ENCODE results near the gene RAPGEF1.

DNA sequence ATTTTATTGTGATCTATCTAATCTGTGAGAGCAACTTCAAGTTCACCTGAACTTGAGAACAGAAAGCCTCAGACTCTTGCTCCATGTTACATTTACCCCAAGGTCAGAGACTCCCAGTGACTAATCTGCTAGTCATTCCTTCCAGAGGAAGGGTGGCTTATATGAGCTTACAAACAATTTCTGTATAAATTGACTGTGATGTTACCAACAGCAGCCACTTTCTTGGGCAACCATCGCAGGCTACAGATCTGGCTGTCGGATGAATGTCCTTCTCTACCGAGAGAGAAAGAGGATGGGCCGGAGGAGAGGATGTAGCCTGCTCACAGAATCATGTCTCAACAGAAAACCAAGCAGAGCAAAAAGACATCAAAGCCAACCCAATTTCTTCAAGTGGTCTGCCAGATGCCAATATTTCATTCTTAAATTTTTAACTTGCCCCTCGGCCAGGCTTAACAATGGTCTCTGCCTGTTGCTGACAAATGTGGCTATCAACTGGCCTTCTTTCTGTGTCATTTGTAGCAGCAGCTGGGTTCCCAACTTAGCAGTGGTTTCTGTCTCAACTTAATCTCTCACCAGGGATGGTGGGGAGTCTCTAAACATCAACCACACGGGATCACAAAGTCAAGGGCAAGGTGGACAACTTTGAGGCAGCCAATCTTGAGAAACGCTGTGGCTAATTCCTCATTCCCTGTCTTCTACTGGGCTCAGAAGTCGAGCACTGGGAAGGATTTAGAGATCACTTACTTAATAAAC lies 81.3 kb downstream of the RAPGEF1 start:
- no peak for TF ChIP-seq ZBTB21 (tag by site-specific recombination; IDR thresholded peaks at IDR 0.05)
- TF ChIP-seq ZNF792 (tag by site-specific recombination; IDR thresholded peaks at IDR 0.05): no peak
- TF ChIP-seq, protein P1, sequence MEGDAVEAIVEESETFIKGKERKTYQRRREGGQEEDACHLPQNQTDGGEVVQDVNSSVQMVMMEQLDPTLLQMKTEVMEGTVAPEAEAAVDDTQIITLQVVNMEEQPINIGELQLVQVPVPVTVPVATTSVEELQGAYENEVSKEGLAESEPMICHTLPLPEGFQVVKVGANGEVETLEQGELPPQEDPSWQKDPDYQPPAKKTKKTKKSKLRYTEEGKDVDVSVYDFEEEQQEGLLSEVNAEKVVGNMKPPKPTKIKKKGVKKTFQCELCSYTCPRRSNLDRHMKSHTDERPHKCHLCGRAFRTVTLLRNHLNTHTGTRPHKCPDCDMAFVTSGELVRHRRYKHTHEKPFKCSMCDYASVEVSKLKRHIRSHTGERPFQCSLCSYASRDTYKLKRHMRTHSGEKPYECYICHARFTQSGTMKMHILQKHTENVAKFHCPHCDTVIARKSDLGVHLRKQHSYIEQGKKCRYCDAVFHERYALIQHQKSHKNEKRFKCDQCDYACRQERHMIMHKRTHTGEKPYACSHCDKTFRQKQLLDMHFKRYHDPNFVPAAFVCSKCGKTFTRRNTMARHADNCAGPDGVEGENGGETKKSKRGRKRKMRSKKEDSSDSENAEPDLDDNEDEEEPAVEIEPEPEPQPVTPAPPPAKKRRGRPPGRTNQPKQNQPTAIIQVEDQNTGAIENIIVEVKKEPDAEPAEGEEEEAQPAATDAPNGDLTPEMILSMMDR (tag by site-specific recombination; IDR thresholded peaks at IDR 0.05): no peak
- no peak for TF ChIP-seq ZNF362 (tag by site-specific recombination; IDR thresholded peaks at IDR 0.05)
- TF ChIP-seq ZBTB8A (tag by site-specific recombination; IDR thresholded peaks at IDR 0.05): no peak
- TF ChIP-seq, protein P2, sequence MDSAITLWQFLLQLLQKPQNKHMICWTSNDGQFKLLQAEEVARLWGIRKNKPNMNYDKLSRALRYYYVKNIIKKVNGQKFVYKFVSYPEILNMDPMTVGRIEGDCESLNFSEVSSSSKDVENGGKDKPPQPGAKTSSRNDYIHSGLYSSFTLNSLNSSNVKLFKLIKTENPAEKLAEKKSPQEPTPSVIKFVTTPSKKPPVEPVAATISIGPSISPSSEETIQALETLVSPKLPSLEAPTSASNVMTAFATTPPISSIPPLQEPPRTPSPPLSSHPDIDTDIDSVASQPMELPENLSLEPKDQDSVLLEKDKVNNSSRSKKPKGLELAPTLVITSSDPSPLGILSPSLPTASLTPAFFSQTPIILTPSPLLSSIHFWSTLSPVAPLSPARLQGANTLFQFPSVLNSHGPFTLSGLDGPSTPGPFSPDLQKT (IDR thresholded peaks at IDR 0.05; ENCODE audit: borderline replicate concordance, low read depth, low read length): no peak
- TF ChIP-seq, protein P3, sequence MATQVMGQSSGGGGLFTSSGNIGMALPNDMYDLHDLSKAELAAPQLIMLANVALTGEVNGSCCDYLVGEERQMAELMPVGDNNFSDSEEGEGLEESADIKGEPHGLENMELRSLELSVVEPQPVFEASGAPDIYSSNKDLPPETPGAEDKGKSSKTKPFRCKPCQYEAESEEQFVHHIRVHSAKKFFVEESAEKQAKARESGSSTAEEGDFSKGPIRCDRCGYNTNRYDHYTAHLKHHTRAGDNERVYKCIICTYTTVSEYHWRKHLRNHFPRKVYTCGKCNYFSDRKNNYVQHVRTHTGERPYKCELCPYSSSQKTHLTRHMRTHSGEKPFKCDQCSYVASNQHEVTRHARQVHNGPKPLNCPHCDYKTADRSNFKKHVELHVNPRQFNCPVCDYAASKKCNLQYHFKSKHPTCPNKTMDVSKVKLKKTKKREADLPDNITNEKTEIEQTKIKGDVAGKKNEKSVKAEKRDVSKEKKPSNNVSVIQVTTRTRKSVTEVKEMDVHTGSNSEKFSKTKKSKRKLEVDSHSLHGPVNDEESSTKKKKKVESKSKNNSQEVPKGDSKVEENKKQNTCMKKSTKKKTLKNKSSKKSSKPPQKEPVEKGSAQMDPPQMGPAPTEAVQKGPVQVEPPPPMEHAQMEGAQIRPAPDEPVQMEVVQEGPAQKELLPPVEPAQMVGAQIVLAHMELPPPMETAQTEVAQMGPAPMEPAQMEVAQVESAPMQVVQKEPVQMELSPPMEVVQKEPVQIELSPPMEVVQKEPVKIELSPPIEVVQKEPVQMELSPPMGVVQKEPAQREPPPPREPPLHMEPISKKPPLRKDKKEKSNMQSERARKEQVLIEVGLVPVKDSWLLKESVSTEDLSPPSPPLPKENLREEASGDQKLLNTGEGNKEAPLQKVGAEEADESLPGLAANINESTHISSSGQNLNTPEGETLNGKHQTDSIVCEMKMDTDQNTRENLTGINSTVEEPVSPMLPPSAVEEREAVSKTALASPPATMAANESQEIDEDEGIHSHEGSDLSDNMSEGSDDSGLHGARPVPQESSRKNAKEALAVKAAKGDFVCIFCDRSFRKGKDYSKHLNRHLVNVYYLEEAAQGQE (tag by site-specific recombination; IDR thresholded peaks at IDR 0.05): no peak
